H1 (cell line): ENCODE data around the gene ZNF283. TPM values are rescaled to one million over a fixed set of nuclear protein-coding genes. Genes with fewer than 3 reads are reported as not detected.

Experiments used
- CTCF ChIA-PET: fragments of 300-600 bp; sonication (Branson Sonifier 250); formaldehyde crosslinking; loops from one replicate; lab custom pipeline; 2021; ENCODE audit not compliant: partially characterized antibody; lab: Charles Lee
- POLR2A ChIA-PET: fragments of 300-600 bp; sonication (Branson Sonifier 250); formaldehyde crosslinking; loops from one replicate; lab custom pipeline; 2021; ENCODE audit warnings: inconsistent platforms; ENCODE audit not compliant: partially characterized antibody; lab: Charles Lee
- DNase-seq, 2 experiments: peaks; one replicate each; pipeline versions ENCODE4 v3.0.0 to v3.0.0-alpha.2; 2010 to 2022; ENCODE audit warnings: low spot score in 2 of 2, low read depth in 1 of 2, mixed read lengths in 1 of 2
- FAIRE-seq: peaks from 2 replicates; lab custom pipeline; 2011; peaks lifted over from hg19 to GRCh38; lab: Jason Lieb, UNC
- H2AFZ ChIP-seq: 2 replicates; pipeline ENCODE4 v1.8.1; 2012; ENCODE audit warnings: low read length, inconsistent platforms
- H2AK5ac ChIP-seq: 2 replicates; pipeline ENCODE4 v1.6.1; 2013; ENCODE audit warnings: low read depth, low read length
- H2BK120ac ChIP-seq: replicated peaks from 2 replicates; pipeline ENCODE3; 2013; ENCODE audit warnings: low read depth, low read length, inconsistent platforms
- H2BK12ac ChIP-seq: 2 replicates; pipeline ENCODE4 v1.6.1; 2013; ENCODE audit warnings: low read depth, low read length
- H2BK15ac ChIP-seq: 2 replicates; pipeline ENCODE4 v1.6.1; 2013; ENCODE audit warnings: low read length
- H2BK20ac ChIP-seq: 2 replicates; pipeline ENCODE4 v1.6.1; 2013; ENCODE audit warnings: low read length
- H2BK5ac ChIP-seq: 2 replicates; pipeline ENCODE4 v1.6.1; 2013; ENCODE audit warnings: low read depth, low read length
- H3K14ac ChIP-seq: 2 replicates; pipeline ENCODE4 v1.6.1; 2013; ENCODE audit warnings: inconsistent platforms; ENCODE audit not compliant: insufficient read length
- H3K18ac ChIP-seq: 2 replicates; pipeline ENCODE4 v1.6.1; 2013; ENCODE audit warnings: low read length; ENCODE audit errors: extremely low read depth
- H3K23ac ChIP-seq: 2 replicates; pipeline ENCODE4 v1.6.1; 2013; ENCODE audit warnings: inconsistent platforms; ENCODE audit not compliant: insufficient read length
- H3K23me2 ChIP-seq: 2 replicates; pipeline ENCODE4 v1.6.1; 2013; ENCODE audit warnings: low read depth, low read length
- H3K27ac ChIP-seq: 2 replicates; pipeline ENCODE4 v1.6.1; 2011; ENCODE audit warnings: low read depth, low read length, inconsistent platforms
- H3K27me3 ChIP-seq, 4 experiments: replicated peaks in 1 of 4; 1 replicate in 1 of 4; 2 replicates in 3 of 4; pipeline versions ENCODE4 v1.6.1 to v1.8.1; 2011 to 2013; ENCODE audit warnings: low read length in 3 of 4, mild to moderate bottlenecking in 3 of 4, inconsistent platforms in 2 of 4, mixed read lengths in 2 of 4, moderate library complexity in 1 of 4; ENCODE audit not compliant: control insufficient read depth in 3 of 4, insufficient read depth in 3 of 4; ENCODE audit errors: extremely low read depth in 1 of 4
- H3K36me3 ChIP-seq, 4 experiments: 2 replicates each; pipeline versions ENCODE4 v1.6.1 to v1.8.1; 2011 to 2013; ENCODE audit warnings: mild to moderate bottlenecking in 4 of 4, low read length in 3 of 4, moderate library complexity in 2 of 4, control low read depth in 1 of 4, inconsistent platforms in 1 of 4; ENCODE audit not compliant: insufficient read depth in 4 of 4, control insufficient read depth in 2 of 4
- H3K4ac ChIP-seq: replicated peaks from 2 replicates; pipeline ENCODE3; 2013; ENCODE audit warnings: low read length, low read depth, mixed read lengths, inconsistent platforms; ENCODE audit not compliant: insufficient read length
- H3K4me1 ChIP-seq, 4 experiments: replicated peaks in 1 of 4; 1 replicate in 1 of 4; 2 replicates in 3 of 4; pipeline versions ENCODE4 v1.6.1 to v1.8.1; 2011 to 2013; ENCODE audit warnings: low read length in 3 of 4, inconsistent platforms in 2 of 4, mixed read lengths in 1 of 4; ENCODE audit not compliant: insufficient read depth in 4 of 4, control insufficient read depth in 3 of 4
- H3K4me2 ChIP-seq, 2 experiments: 2 replicates each; pipeline versions ENCODE4 v1.6.1 to v1.8.1; 2011 to 2013; ENCODE audit warnings: low read depth in 2 of 2, low read length in 2 of 2, control low read depth in 1 of 2, inconsistent platforms in 1 of 2, mild to moderate bottlenecking in 1 of 2; ENCODE audit not compliant: insufficient read depth in 1 of 2
- H3K4me3 ChIP-seq, 4 experiments: fragments of 200-600, 300-600 bp in 1 of 4; sonication (generic), shearing (Covaris generic), sonication (Bioruptor Twin) in 1 of 4; 2 replicates each; pipeline versions ENCODE4 v1.5.1 to v1.8.1; 2011 to 2016; ENCODE audit warnings: low read length in 4 of 4, low read depth in 3 of 4, control low read depth in 2 of 4, inconsistent platforms in 2 of 4, mild to moderate bottlenecking in 2 of 4, mixed read lengths in 1 of 4, moderate library complexity in 1 of 4; ENCODE audit not compliant: insufficient read depth in 2 of 4; ENCODE audit errors: extremely low read depth in 1 of 4
- H3K56ac ChIP-seq: replicated peaks from 2 replicates; pipeline ENCODE3; 2013; ENCODE audit warnings: low read depth, mild to moderate bottlenecking, mixed read lengths, low read length, inconsistent platforms; ENCODE audit not compliant: insufficient read length
- H3K79me1 ChIP-seq: 2 replicates; pipeline ENCODE4 v1.6.1; 2013; ENCODE audit warnings: low read depth, low read length, control low read depth
- H3K79me2 ChIP-seq, 2 experiments: 2 replicates each; pipeline versions ENCODE4 v1.6.1 to v1.8.1; 2012 to 2013; ENCODE audit warnings: low read length in 2 of 2, mild to moderate bottlenecking in 2 of 2, inconsistent platforms in 1 of 2; ENCODE audit not compliant: insufficient read depth in 2 of 2, control insufficient read depth in 1 of 2
- H3K9ac ChIP-seq, 4 experiments: replicated peaks in 1 of 4; 1 replicate in 1 of 4; 2 replicates in 3 of 4; pipeline versions ENCODE4 v1.6.1 to v1.8.1; 2011 to 2013; ENCODE audit warnings: low read depth in 3 of 4, low read length in 3 of 4, control low read depth in 2 of 4, mild to moderate bottlenecking in 2 of 4, moderate library complexity in 2 of 4, inconsistent platforms in 1 of 4; ENCODE audit errors: extremely low read depth in 1 of 4
- H3K9me3 ChIP-seq, 2 experiments: 2 replicates each; pipeline versions ENCODE4 v1.6.1 to v1.8.1; 2012 to 2013; ENCODE audit warnings: mild to moderate bottlenecking in 2 of 2, moderate library complexity in 2 of 2, control low read depth in 1 of 2, inconsistent platforms in 1 of 2, low read depth in 1 of 2, low read length in 1 of 2, mixed read lengths in 1 of 2; ENCODE audit not compliant: insufficient read depth in 2 of 2
- H4K20me1 ChIP-seq, 2 experiments: replicated peaks in 1 of 2; 2 replicates each; pipeline versions ENCODE3 to v1.8.1; 2011 to 2013; ENCODE audit warnings: inconsistent platforms in 2 of 2, low read length in 2 of 2, mild to moderate bottlenecking in 1 of 2; ENCODE audit not compliant: insufficient read depth in 2 of 2, control insufficient read depth in 1 of 2
- H4K5ac ChIP-seq: 2 replicates; pipeline ENCODE4 v1.6.1; 2013; ENCODE audit warnings: low read length, low read depth, mixed read lengths, inconsistent platforms; ENCODE audit not compliant: insufficient read length
- H4K8ac ChIP-seq: 2 replicates; pipeline ENCODE4 v1.8.0; 2013; ENCODE audit warnings: mild to moderate bottlenecking, moderate library complexity, low read length, inconsistent platforms; ENCODE audit not compliant: insufficient read depth; ENCODE audit errors: extremely low read depth
- H4K91ac ChIP-seq: replicated peaks from 2 replicates; pipeline ENCODE3; 2013; ENCODE audit warnings: low read length, mixed read lengths, inconsistent platforms; ENCODE audit not compliant: insufficient read length
- ATF2 ChIP-seq: IDR thresholded peaks from 2 replicates; pipeline ENCODE4 v1.6.1; 2012; ENCODE audit warnings: low read length, inconsistent platforms
- CBX5 ChIP-seq: fragments of 300-800, 300-1000 bp; sonication (generic); IDR thresholded peaks from 2 replicates; pipeline ENCODE4 v1.7.1; 2016; ENCODE audit warnings: antibody characterized with exemption, low read length, low read depth
- CTBP2 ChIP-seq: IDR thresholded peaks from 2 replicates; pipeline ENCODE4 v1.7.0; 2011; ENCODE audit warnings: borderline replicate concordance, mild to moderate bottlenecking, moderate library complexity, mixed read lengths, low read length; ENCODE audit not compliant: insufficient read depth, insufficient read length
- POU5F1 ChIP-seq: IDR thresholded peaks from 2 replicates; pipeline ENCODE4 v1.6.1; 2011; ENCODE audit warnings: low read depth, mild to moderate bottlenecking, low read length, moderate library complexity
- SIRT6 ChIP-seq: IDR thresholded peaks from one replicate; pipeline ENCODE4 v1.7.1; 2012; ENCODE audit warnings: low read length, inconsistent platforms
- SIX5 ChIP-seq: IDR thresholded peaks from 2 replicates; pipeline ENCODE4 v1.6.1; 2011; ENCODE audit warnings: mild to moderate bottlenecking, low read depth, low read length
- TAF1 ChIP-seq: IDR thresholded peaks from 2 replicates; pipeline ENCODE4 v1.6.1; 2011; ENCODE audit warnings: mild to moderate bottlenecking, low read depth, low read length
- TEAD4 ChIP-seq: IDR thresholded peaks from 2 replicates; pipeline ENCODE4 v1.6.1; 2012; ENCODE audit warnings: low read depth, low read length, inconsistent platforms, mixed read lengths
- WGBS, 2 experiments: shearing (Covaris generic) in 1 of 2; methylation state at CpG; one replicate each; pipeline versions ENCODE4 v1.1.6 to v1.1.7; 2013 to 2015; ENCODE audit warnings: low lambda C conversion rate in 2 of 2, mixed read lengths in 2 of 2, inconsistent platforms in 1 of 2, low coverage in 1 of 2, missing lambda C conversion rate in 1 of 2; ENCODE audit not compliant: insufficient replicate concordance in 2 of 2, insufficient coverage in 1 of 2, insufficient read length in 1 of 2; ENCODE audit errors: extremely low coverage in 1 of 2, missing lambda C conversion rate in 1 of 2; 5-methylcytosine and 5-hydroxymethylcytosine counted together
- polyA plus RNA-seq, 7 experiments: library from polyadenylated mRNA; depleted of rRNA in 3 of 7; stranded (reverse) in 5 of 7; unstranded in 2 of 7; fragments of >200 nt in 5 of 7; fragments of 200-250 nt in 2 of 7; gene quantifications; 1 replicate in 5 of 7; 2 replicates in 1 of 7; 4 replicates in 1 of 7; pipeline versions ENCODE4 v1.2.1 to v1.2.3, GENCODE V29; 2011 to 2013; ENCODE audit warnings: missing spikeins in 2 of 7, mixed read lengths in 2 of 7
- total RNA-seq: library from RNA; stranded (reverse); fragmentation: NEBNext Ultra II Directional; extraction: Animal tissue kit (Norgen Biotek cat#: 25700); gene quantifications from 2 replicates; pipeline ENCODE4 v1.2.1, GENCODE V29; 2021

ZNF283 gene
- total and polyA plus RNA-seq, 2 of the 8 experiments (the other 6 are each of a cell fraction or from before 2014, with no cell fraction given): 1.1 to 4.3 TPM

GRCh38 chr19:43783636-43784035 is 43.5 kb upstream of the ZNF283 start:
- CTCF ChIA-PET: interaction anchor here (37.0 kb wide), 1 partner anchor 27 kb away, joined by 703 read pairs; the partner anchor contains the start of gene SMG9
- TF ChIP-seq TAF1: no peak
- TF ChIP-seq ATF2: no peak
- no peak for TF ChIP-seq CTBP2
- TF ChIP-seq TEAD4: no peak
- TF ChIP-seq POU5F1: no peak
- TF ChIP-seq SIRT6: no peak
- no peak for TF ChIP-seq SIX5
- no peak for TF ChIP-seq CBX5

More at GRCh38 chr19:43783636-43784035, 43.5 kb upstream of the ZNF283 start:
- H3K4me2 ChIP-seq: no peak overlapping the region
- H4K5ac ChIP-seq: no peak overlapping the region
- POLR2A ChIA-PET: no interaction called here
- H4K20me1 ChIP-seq: peaks cover 0 to 4% of the 10 kb centered on the region in 2 experiments
- no peak overlapping the region for H3K4me3 ChIP-seq
- peak overlapping the region; percentile 80; the same call in 1 of the 2 replicates for H2BK20ac ChIP-seq
- H3K36me3 ChIP-seq: no peaks in the 10 kb centered on the region
- no peak overlapping the region for H3K9ac ChIP-seq
- H3K14ac ChIP-seq: no peak overlapping the region
- H3K9me3 ChIP-seq: no peaks in the 10 kb centered on the region
- H4K91ac ChIP-seq: no peak overlapping the region
- H3K4me1 ChIP-seq: peaks cover 0 to 9% (median 4%) of the 10 kb centered on the region in 4 experiments; a peak in 5 of 7 replicates
- no peaks in the 10 kb centered on the region for H3K79me2 ChIP-seq
- H2BK5ac ChIP-seq: no peak overlapping the region
- H3K79me1 ChIP-seq: no peaks in the 10 kb centered on the region; the same call in 1 of the 2 replicates
- H3K27me3 ChIP-seq: no peaks in the 10 kb centered on the region; a peak in 1 of 7 replicates
- no peak overlapping the region for H2AFZ ChIP-seq
- WGBS, 2 experiments: 83% methylated on average over 8 of the region's 8 CpGs; no CpG with 5 or more reads in 1 of the 2 experiments
- peak overlapping the region; percentile 53; the same call in 1 of the 2 replicates for H2AK5ac ChIP-seq
- H3K18ac ChIP-seq: no peak overlapping the region
- H3K23ac ChIP-seq: no peak overlapping the region
- H3K23me2 ChIP-seq: 0 out of 2 replicates have a peak, but pooled peaks cover 2% of the 10 kb centered on the region
- H2BK15ac ChIP-seq: no peak overlapping the region
- no peak overlapping the region for H3K4ac ChIP-seq
- no peak overlapping the region; the same call in 1 of the 2 replicates for H4K8ac ChIP-seq
- FAIRE-seq (no peak), DNase-seq (no peak)
- no peak overlapping the region for H3K27ac ChIP-seq
- H2BK12ac ChIP-seq: peak overlapping the region; percentile 84; the same call in 1 of the 2 replicates
- H2BK120ac ChIP-seq: no peak overlapping the region
- H3K56ac ChIP-seq: no peak overlapping the region
